Adipocyte (in vitro differentiated cells): Measurements from ENCODE around the gene RNF220.

ENCODE experiments used
- DNase-seq: peaks from one replicate; pipeline ENCODE4 v3.0.0-alpha.2; 2015; ENCODE audit warnings: low read depth
- H3K27me3 ChIP-seq: replicated peaks from 2 replicates; pipeline ENCODE4 v1.7.0; 2013; ENCODE audit warnings: mild to moderate bottlenecking, low read length, moderate library complexity; ENCODE audit not compliant: control insufficient read depth, insufficient read depth
- H3K36me3 ChIP-seq: 2 replicates; pipeline ENCODE4 v1.7.0; 2013; ENCODE audit warnings: low read length, mild to moderate bottlenecking, moderate library complexity; ENCODE audit not compliant: control insufficient read depth, insufficient read depth, severe bottlenecking
- H3K4me1 ChIP-seq: 2 replicates; pipeline ENCODE4 v1.7.0; 2013; ENCODE audit warnings: mild to moderate bottlenecking, low read length, moderate library complexity; ENCODE audit not compliant: control insufficient read depth, insufficient read depth
- H3K4me3 ChIP-seq: 2 replicates; pipeline ENCODE4 v1.7.0; 2013; ENCODE audit warnings: mild to moderate bottlenecking, low read length, moderate library complexity
- H3K9ac ChIP-seq: 2 replicates; pipeline ENCODE4 v1.7.0; 2013; ENCODE audit warnings: mild to moderate bottlenecking, low read length, moderate library complexity
- H3K9me3 ChIP-seq: 2 replicates; pipeline ENCODE4 v1.7.0; 2013; ENCODE audit warnings: mild to moderate bottlenecking, low read length, moderate library complexity; ENCODE audit not compliant: control insufficient read depth

RNF220 gene

GRCh38 chr1:44408212-44408582 is 3.1 kb downstream of the RNF220 start:
- peaks cover 8% of the 10 kb centered on the region for H3K9me3 ChIP-seq
- H3K9ac ChIP-seq, result no peak overlapping the region
- no peaks in the 10 kb centered on the region for H3K36me3 ChIP-seq
- peaks cover 20% of the 10 kb centered on the region for H3K4me1 ChIP-seq
- no peak overlapping the region for H3K4me3 ChIP-seq
- no peak for DNase-seq
- H3K27me3 ChIP-seq, result peaks cover 77% of the 10 kb centered on the region

- DNase-seq, result peak; percentile 26
- H3K9me3 ChIP-seq, result peaks cover 8% of the 10 kb centered on the region
- H3K4me1 ChIP-seq, result peaks cover 20% of the 10 kb centered on the region
- peaks cover 78% of the 10 kb centered on the region for H3K27me3 ChIP-seq
- no peaks in the 10 kb centered on the region for H3K36me3 ChIP-seq
- H3K9ac ChIP-seq, result no peak overlapping the region
- no peak overlapping the region for H3K4me3 ChIP-seq
These were observed 3.9 kb downstream of the RNF220 start for GRCh38 chr1:44408632-44409602.

- Histone ChIP-seq H3K27me3 (peaks cover 87% of the 10 kb centered on the region), H3K36me3 (no peaks in the 10 kb centered on the region), H3K4me3 (no peak overlapping the region), H3K9ac (no peak overlapping the region), H3K4me1 (peaks cover 20% of the 10 kb centered on the region), H3K9me3 (peaks cover 8% of the 10 kb centered on the region)
- DNase-seq, result no peak
These were observed 4.7 kb downstream of the RNF220 start for GRCh38 chr1:44409757-44410156.

GRCh38 chr1:44411861-44412260 is 6.8 kb downstream of the RNF220 start:
- Histone ChIP-seq H3K27me3 (peaks cover 98% of the 10 kb centered on the region), H3K9ac (no peak overlapping the region), H3K4me1 (peaks cover 17% of the 10 kb centered on the region), H3K4me3 (no peak overlapping the region), H3K36me3 (no peaks in the 10 kb centered on the region), H3K9me3 (peaks cover 8% of the 10 kb centered on the region)
- no peak for DNase-seq

GRCh38 chr1:44412601-44413000 is 7.5 kb downstream of the RNF220 start:
- no peak for DNase-seq
- H3K27me3 ChIP-seq, result peaks cover 98% of the 10 kb centered on the region
- H3K4me3 ChIP-seq, result no peak overlapping the region
- H3K9me3 ChIP-seq, result peaks cover 8% of the 10 kb centered on the region
- peaks cover 13% of the 10 kb centered on the region for H3K4me1 ChIP-seq
- H3K9ac ChIP-seq, result no peak overlapping the region
- H3K36me3 ChIP-seq, result no peaks in the 10 kb centered on the region

GRCh38 chr1:44413740-44414139 is 8.7 kb downstream of the RNF220 start:
- peaks cover 96% of the 10 kb centered on the region for H3K27me3 ChIP-seq
- no peak overlapping the region for H3K4me3 ChIP-seq
- peaks cover 4% of the 10 kb centered on the region for H3K9me3 ChIP-seq
- DNase-seq, result no peak
- H3K9ac ChIP-seq, result no peak overlapping the region
- no peaks in the 10 kb centered on the region for H3K36me3 ChIP-seq
- peaks cover 13% of the 10 kb centered on the region for H3K4me1 ChIP-seq

GRCh38 chr1:44415013-44415412 is 10.0 kb downstream of the RNF220 start:
- Histone ChIP-seq H3K4me3 (no peak overlapping the region), H3K4me1 (peaks cover 13% of the 10 kb centered on the region), H3K9ac (no peak overlapping the region), H3K36me3 (no peaks in the 10 kb centered on the region), H3K27me3 (peaks cover 96% of the 10 kb centered on the region), H3K9me3 (no peaks in the 10 kb centered on the region)
- no peak for DNase-seq

- Histone ChIP-seq H3K27me3 (peaks cover 95% of the 10 kb centered on the region), H3K9ac (no peak overlapping the region), H3K36me3 (no peaks in the 10 kb centered on the region), H3K4me3 (no peak overlapping the region), H3K4me1 (peaks cover 13% of the 10 kb centered on the region), H3K9me3 (no peaks in the 10 kb centered on the region)
- DNase-seq, result no peak
These were observed 11.4 kb downstream of the RNF220 start for GRCh38 chr1:44416408-44416807.

- no peak overlapping the region for H3K9ac ChIP-seq
- peaks cover 85% of the 10 kb centered on the region for H3K27me3 ChIP-seq
- no peaks in the 10 kb centered on the region for H3K36me3 ChIP-seq
- no peaks in the 10 kb centered on the region for H3K9me3 ChIP-seq
- peaks cover 5% of the 10 kb centered on the region for H3K4me1 ChIP-seq
- H3K4me3 ChIP-seq, result peak overlapping the region; percentile 23
- DNase-seq, result no peak
These were observed 12.4 kb downstream of the RNF220 start for GRCh38 chr1:44417351-44418021.

- no peak overlapping the region for H3K4me3 ChIP-seq
- no peaks in the 10 kb centered on the region for H3K4me1 ChIP-seq
These were observed 13.1 kb downstream of the RNF220 start for GRCh38 chr1:44418022-44418673.

GRCh38 chr1:44419901-44420300 is 14.8 kb downstream of the RNF220 start:
- Histone ChIP-seq H3K9ac (no peak overlapping the region), H3K36me3 (no peaks in the 10 kb centered on the region), H3K4me1 (peaks cover 8% of the 10 kb centered on the region), H3K9me3 (no peaks in the 10 kb centered on the region), H3K27me3 (peaks cover 65% of the 10 kb centered on the region), H3K4me3 (no peak overlapping the region)
- DNase-seq, result no peak

More at GRCh38 chr1:44418022-44418673, 13.1 kb downstream of the RNF220 start:
- Histone ChIP-seq H3K9me3 (no peaks in the 10 kb centered on the region), H3K27me3 (peaks cover 82% of the 10 kb centered on the region), H3K36me3 (no peaks in the 10 kb centered on the region), H3K9ac (no peak overlapping the region)
- peak; percentile 47 for DNase-seq
